CD4-positive, alpha-beta T cell treated with Interferon alpha-2 for 1 hour (primary cell): Measurements from ENCODE around the gene ABCD4.
A peak's percentile ranks its signal among the peaks of the same experiment; 100 is the strongest.
"Not testable (repeated sequence)": the region's sequence is repeated elsewhere in the genome, so short reads cannot be mapped to it uniquely, and the experiment has no call there.

ENCODE experiments used
- DNase-seq, 2 donors: peaks; one replicate each; pipeline ENCODE4 v3.0.0-alpha.2; 2020 to 2022

The ABCD4 gene

DNA sequence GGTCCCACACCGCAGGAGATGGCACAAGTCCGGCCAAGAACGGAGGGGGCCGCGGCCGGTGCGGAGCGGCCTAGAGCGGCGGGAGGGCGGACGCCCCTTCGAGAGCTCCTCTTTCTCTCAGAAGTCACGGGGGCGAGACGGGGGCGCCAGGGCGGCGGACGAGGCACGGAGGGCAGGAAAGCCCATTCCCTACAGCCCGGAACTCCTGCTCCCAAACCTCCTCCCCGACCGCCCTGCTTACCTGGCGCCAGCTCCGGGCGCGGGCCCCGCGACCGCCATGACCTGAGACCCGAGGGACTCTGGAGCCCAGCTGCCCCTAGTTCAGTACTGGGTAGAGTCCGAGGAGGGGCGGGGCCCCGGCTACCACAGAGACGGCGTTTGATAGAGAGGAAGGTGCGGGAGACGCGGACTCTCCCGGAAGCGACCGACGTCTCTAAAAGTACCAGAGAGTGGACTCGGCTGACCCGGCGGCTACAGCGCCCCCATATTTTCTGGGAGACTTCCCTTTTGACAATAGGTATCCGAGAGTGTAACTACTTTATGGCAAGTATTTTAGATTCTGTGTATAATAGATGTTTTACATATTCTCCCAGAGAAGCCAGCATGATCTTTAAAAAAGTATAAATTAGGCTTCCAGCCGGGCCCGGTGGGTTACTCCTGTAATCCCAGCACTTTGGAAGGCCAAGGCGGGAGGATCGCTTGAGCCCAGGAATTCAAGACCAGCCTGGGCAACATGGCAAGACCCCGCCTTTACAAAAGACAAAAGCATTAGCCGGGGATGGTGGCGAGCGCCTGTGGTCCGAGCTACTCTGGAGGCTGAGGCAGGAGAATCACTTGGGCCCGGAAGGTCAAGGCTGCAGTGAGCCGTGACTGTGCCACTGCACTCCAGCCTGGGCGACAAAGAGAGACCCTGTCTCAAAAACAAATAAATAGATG is at the start of gene ABCD4:
Gene ABCD4 (minus strand): TSS at position 301 of the 936 bp plus-strand sequence. CDS start 22 bp downstream, at position 279.
- peak; percentile 90 to 92 for DNase-seq

- no peak for DNase-seq
Measured at GRCh38 chr14:74350928-74351323, 48.2 kb upstream of the ABCD4 start.

GRCh38 chr14:74350211-74350927 is 47.6 kb upstream of the ABCD4 start:
- DNase-seq: no peak

DNA sequence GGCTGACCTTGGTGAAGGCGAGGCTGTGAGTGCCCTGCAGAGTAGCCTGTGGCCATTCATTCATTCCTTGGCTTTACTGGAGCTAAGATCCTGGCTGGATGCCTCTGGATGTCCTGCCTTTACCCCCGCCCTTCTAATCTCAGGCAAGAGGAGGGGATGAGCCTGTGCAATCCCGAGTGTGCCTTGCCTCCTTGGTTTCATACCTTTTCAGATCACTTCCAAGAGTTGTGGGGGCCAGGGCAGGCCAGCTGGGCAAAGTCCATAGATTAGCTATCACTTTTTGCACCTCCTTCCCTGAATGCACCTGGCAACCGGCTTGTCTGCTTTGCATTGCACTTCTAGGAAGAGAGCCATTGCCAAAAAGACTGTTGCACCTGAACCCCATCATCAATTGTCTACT is 47.0 kb upstream of the ABCD4 start:
- no peak for DNase-seq

GRCh38 chr14:74348735-74349463 is 46.2 kb upstream of the ABCD4 start:
- DNase-seq: no peak

DNA sequence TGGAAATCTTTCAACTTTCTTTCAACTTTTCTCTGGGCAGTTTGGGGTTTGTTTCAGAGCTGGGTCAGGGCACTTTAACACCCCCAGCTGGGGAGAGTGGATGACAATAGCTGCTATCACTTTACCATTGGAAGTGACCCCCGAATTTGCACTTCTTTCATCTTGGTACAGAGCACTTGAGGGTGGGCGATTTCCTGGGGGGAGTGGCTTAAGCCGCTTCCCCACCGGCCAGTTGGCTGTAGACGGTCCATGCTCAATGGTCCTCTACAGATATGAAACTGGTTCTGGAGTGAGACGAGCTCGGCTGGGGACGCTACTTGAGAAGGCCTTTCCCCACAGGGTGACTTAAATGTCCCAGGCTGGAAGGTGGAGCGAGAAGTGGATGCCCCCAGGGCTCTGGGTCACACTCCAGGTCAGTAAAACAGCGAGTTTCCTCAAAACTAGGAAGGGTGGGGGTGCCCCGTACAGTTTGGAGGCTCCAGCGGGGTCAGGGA is 45.6 kb upstream of the ABCD4 start, which contains the start of gene VRTN:
Gene VRTN (plus strand): TSS at position 231 of the 494 bp plus-strand sequence. CDS start 8,313 bp downstream, outside the sequence.
- DNase-seq: no peak

- no peak for DNase-seq
Measured at GRCh38 chr14:74347795-74348100, 45.0 kb upstream of the ABCD4 start.

- DNase-seq: no peak
Measured at GRCh38 chr14:74347097-74347794, 44.5 kb upstream of the ABCD4 start.

- no peak for DNase-seq
Measured at GRCh38 chr14:74346341-74346740, 43.6 kb upstream of the ABCD4 start.

GRCh38 chr14:74333909-74334308 is 31.2 kb upstream of the ABCD4 start:
- DNase-seq: no peak

DNA sequence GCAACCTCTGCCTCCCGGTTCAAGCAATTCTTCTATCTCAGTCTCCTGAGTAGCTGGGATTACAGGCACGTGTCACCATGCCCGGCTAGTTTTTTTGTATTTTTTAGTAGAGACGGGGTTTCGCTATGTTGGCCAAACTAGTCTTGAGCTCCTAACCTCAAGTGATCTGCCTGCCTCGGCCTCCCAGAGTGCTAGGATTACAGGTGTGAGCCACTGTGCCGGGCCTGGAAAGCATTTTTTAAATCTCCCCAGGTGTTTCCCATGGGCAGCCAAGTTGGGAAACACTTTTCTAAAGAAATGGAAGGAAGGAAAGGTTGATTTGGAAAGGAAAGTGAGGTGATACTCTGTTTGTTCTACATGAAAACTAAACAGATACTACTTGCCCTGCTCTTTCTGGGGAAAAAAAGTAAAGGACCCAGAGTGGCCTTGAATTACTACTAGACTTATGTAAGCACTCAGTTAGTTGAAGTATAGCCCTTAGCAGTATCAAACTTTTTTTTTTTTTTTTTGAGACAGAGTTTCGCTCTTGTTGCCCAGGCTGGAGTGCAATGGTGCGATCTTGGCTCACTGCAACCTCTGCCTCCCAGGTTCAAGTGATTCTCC is 27.3 kb upstream of the ABCD4 start:
- not testable (repeated sequence) for DNase-seq

- DNase-seq: no peak
Measured at GRCh38 chr14:74326369-74327152, 23.8 kb upstream of the ABCD4 start.

DNA sequence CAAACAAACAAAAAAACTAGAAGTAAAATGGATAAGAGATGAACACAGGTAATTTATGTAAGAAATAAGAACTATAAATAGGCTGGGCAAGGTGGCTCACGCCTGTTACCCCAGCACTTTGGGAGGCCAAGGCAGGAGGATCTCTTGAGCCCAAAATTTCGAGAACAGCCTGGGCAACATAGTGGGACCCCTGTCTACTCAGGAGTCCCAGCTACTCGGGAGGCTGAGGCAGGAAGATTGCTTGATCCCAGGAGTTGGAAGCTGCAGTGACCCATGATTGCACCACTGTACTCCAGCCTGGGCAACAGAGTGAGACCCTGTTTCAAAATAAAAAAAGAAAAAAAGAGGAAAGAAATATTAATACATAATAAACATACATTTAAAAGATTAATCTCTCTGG is 22.7 kb upstream of the ABCD4 start:
- DNase-seq: no peak

DNA sequence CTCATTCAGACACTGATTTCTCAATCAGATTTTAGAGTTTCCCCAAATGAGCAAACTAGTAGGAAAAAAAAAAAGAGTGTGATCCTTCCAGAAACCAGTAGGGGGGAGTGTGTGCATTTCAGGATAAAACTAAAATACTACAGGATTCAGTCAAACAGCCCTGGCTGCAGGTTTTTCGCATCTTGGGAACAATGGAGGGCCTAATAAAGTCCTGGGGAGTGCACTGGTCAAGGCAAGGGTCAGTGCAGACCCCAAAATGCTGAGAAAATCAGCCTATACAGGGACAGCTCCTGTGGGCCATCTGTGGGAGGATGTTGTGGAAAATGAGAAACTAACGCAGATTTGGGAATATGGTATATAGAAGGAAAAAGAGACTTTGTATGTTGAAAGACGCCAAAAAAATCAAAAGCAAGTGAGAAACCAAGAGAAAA is 22.2 kb upstream of the ABCD4 start:
- DNase-seq: peak in 1 of 2 donors; percentile 1

GRCh38 chr14:74314576-74314975 is 11.8 kb upstream of the ABCD4 start:
- no peak for DNase-seq

- DNase-seq: no peak
Measured at GRCh38 chr14:74313601-74314000, 10.9 kb upstream of the ABCD4 start.

GRCh38 chr14:74312161-74312560 is 9.4 kb upstream of the ABCD4 start:
- no peak for DNase-seq

- no peak for DNase-seq
Measured at GRCh38 chr14:74309125-74310022, 6.6 kb upstream of the ABCD4 start.

GRCh38 chr14:74308695-74309094 is 6.0 kb upstream of the ABCD4 start:
- no peak for DNase-seq

DNA sequence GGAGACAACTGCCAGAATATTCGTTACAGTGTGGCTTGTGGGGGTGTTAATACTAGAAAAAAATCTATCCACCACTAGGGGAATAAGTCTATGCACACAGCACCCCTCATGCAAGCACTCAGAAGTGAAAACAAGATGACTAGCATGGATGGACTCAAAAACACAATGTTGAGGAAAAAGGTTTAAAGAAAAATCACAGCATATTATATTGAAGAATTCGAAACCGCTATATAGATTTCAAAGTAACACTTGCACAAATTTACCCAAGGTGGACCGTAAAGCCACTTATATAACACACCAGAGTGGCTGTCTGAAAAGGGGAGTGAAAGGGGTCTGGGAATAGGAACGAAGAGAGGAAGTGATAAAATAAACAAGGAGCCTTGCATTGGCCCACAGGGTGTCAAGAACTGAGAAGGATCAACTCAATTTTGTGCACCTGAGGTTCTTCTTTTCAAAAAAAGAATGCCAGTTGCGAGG is 544 bp downstream of the ABCD4 start:
- peak; percentile 16 to 65 for DNase-seq
